GM23338 (cell line): ENCODE data around the gene ZNF700. TPM values are rescaled to one million over a fixed set of nuclear protein-coding genes. Genes with fewer than 3 reads are reported as not detected.
"Not testable (repeated sequence)": the region's sequence is repeated elsewhere in the genome, so short reads cannot be mapped to it uniquely, and the experiment has no call there.

Experiments used
- ATAC-seq: fragments of 200-7000 bp; cut with Tn5 transposase; 3 replicates; pipeline ENCODE4 v1.9.1; 2020
- DNase-seq: peaks from one replicate; pipeline ENCODE4 v3.0.0-alpha.2; 2015; ENCODE audit warnings: low spot score
- H2AFZ ChIP-seq: fragments of 200-600 bp; sonication (generic); 2 replicates; pipeline ENCODE4 v1.8.0; 2016; ENCODE audit warnings: antibody characterized with exemption, mild to moderate bottlenecking, moderate library complexity
- H3F3A ChIP-seq: fragments of 200-600 bp; sonication (generic); replicated peaks from 2 replicates; pipeline ENCODE4 v1.8.0; 2017; ENCODE audit warnings: antibody characterized with exemption, mixed run types, low read depth
- H3K27ac ChIP-seq: fragments of 200-600 bp; sonication (generic); 2 replicates; pipeline ENCODE4 v1.6.1; 2016; ENCODE audit warnings: low read depth
- H3K27me3 ChIP-seq: fragments of 200-600 bp; sonication (generic); 2 replicates; pipeline ENCODE4 v1.8.0; 2016; ENCODE audit warnings: mild to moderate bottlenecking, mixed run types, moderate library complexity; ENCODE audit not compliant: insufficient read depth
- H3K36me3 ChIP-seq: fragments of 200-600 bp; sonication (generic); 2 replicates; pipeline ENCODE4 v1.8.0; 2016; ENCODE audit warnings: mild to moderate bottlenecking; ENCODE audit not compliant: insufficient read depth
- H3K4me1 ChIP-seq: fragments of 200-600 bp; sonication (generic); 2 replicates; pipeline ENCODE4 v1.8.0; 2016; ENCODE audit warnings: mild to moderate bottlenecking, moderate library complexity; ENCODE audit not compliant: insufficient read depth
- H3K4me2 ChIP-seq: fragments of 200-600 bp; sonication (generic); 2 replicates; pipeline ENCODE4 v1.7.1; 2017; ENCODE audit warnings: mixed run types
- H3K4me3 ChIP-seq: fragments of 200-600 bp; sonication (generic); 2 replicates; pipeline ENCODE4 v1.6.1; 2016; ENCODE audit warnings: mixed run types
- H3K79me2 ChIP-seq: fragments of 200-600 bp; sonication (generic); replicated peaks from 2 replicates; pipeline ENCODE4 v1.8.0; 2017; ENCODE audit warnings: mild to moderate bottlenecking; ENCODE audit not compliant: insufficient read depth
- H3K9me2 ChIP-seq: fragments of 200-600 bp; sonication (generic); 2 replicates; pipeline ENCODE4 v1.8.0; 2017; ENCODE audit not compliant: insufficient read depth
- H4K20me1 ChIP-seq: fragments of 200-600 bp; sonication (generic); replicated peaks from 2 replicates; pipeline ENCODE4 v1.8.0; 2017; ENCODE audit warnings: mild to moderate bottlenecking; ENCODE audit not compliant: insufficient read depth
- H3K27ac Mint-ChIP-seq: 2 replicates; pipeline ENCODE4 v1.8.0; 2020; ENCODE audit warnings: inconsistent platforms, mild to moderate bottlenecking, moderate library complexity, mixed read lengths
- H3K27me3 Mint-ChIP-seq: 3 replicates; pipeline ENCODE4 v1.8.0; 2022; ENCODE audit warnings: low read depth, mild to moderate bottlenecking, moderate library complexity, mixed read lengths, inconsistent platforms; ENCODE audit not compliant: insufficient read depth, poor library complexity
- H3K36me3 Mint-ChIP-seq: 3 replicates; pipeline ENCODE4 v1.8.0; 2021; ENCODE audit warnings: low read depth, mild to moderate bottlenecking, inconsistent platforms, moderate library complexity, mixed read lengths
- H3K4me1 Mint-ChIP-seq: 3 replicates; pipeline ENCODE4 v1.8.0; 2020; ENCODE audit warnings: mild to moderate bottlenecking, inconsistent platforms, mixed read lengths
- H3K4me3 Mint-ChIP-seq: 3 replicates; pipeline ENCODE4 v1.8.0; 2021; ENCODE audit warnings: moderate library complexity, mild to moderate bottlenecking, inconsistent platforms, mixed read lengths
- H3K9me3 Mint-ChIP-seq: 3 replicates; pipeline ENCODE4 v1.8.0; 2020; ENCODE audit warnings: moderate library complexity, mild to moderate bottlenecking, inconsistent platforms, mixed read lengths
- CTCF ChIP-seq, 2 experiments: fragments of 200-600 bp in 1 of 2; sonication (generic) in 1 of 2; conservative IDR thresholded peaks; 2 replicates each; pipeline versions ENCODE4 v1.5.1 to v1.6.1; 2016 to 2017; ENCODE audit warnings: antibody characterized with exemption in 2 of 2, low read depth in 2 of 2, mild to moderate bottlenecking in 2 of 2, moderate library complexity in 1 of 2
- ETS1 ChIP-seq: IDR thresholded peaks from 2 replicates; pipeline ENCODE4 v1.6.1; 2016; ENCODE audit warnings: antibody characterized with exemption
- EZH2 ChIP-seq: fragments of 200-600 bp; sonication (generic); IDR thresholded peaks from one replicate; pipeline ENCODE4 v1.8.0; 2017; ENCODE audit warnings: antibody characterized with exemption, mild to moderate bottlenecking, low read depth; ENCODE audit not compliant: unreplicated experiment
- EZH2phosphoT487 ChIP-seq: fragments of 200-600 bp; sonication (generic); IDR thresholded peaks from one replicate; pipeline ENCODE4 v1.8.1; 2018; ENCODE audit warnings: antibody characterized with exemption; ENCODE audit not compliant: unreplicated experiment
- NANOG ChIP-seq: IDR thresholded peaks from 2 replicates; pipeline ENCODE4 v1.6.1; 2016; ENCODE audit warnings: antibody characterized with exemption, borderline replicate concordance
- POLR2AphosphoS5 ChIP-seq: IDR thresholded peaks from 2 replicates; pipeline ENCODE4 v1.6.1; 2016; ENCODE audit warnings: antibody characterized with exemption, low read depth
- ZNF114 ChIP-seq: fragments of 250-450 bp; sonication (Bioruptor Pico); IDR thresholded peaks from 2 replicates; pipeline ENCODE4 v1.5.0; 2020; ENCODE audit warnings: mild to moderate bottlenecking, moderate library complexity
- ZNF331 ChIP-seq: fragments of 250-450 bp; sonication (Bioruptor Pico); IDR thresholded peaks from 2 replicates; pipeline ENCODE4 v1.5.0; 2020; ENCODE audit warnings: low read depth, mild to moderate bottlenecking, moderate library complexity
- polyA plus RNA-seq: library from polyadenylated mRNA; unstranded; fragments of >200 nt; fragmentation: Nextera tagmentation; extraction: Ambion mirVana; gene quantifications from 2 replicates; pipeline ENCODE4 v1.2.1, GENCODE V29; 2016
- total RNA-seq: library from RNA; depleted of rRNA; stranded (reverse); fragments of >200 nt; shearing (Covaris generic); gene quantifications from 2 replicates; pipeline ENCODE4 v1.2.3, GENCODE V29; 2014

Gene ZNF700
- total and polyA plus RNA-seq, 2 experiments from 2014 or later = 6.0 to 13.6 TPM

- Histone ChIP-seq H3K27me3 (no peaks in the 10 kb centered on the region), H3K36me3 (peaks cover 6% of the 10 kb centered on the region; the same call in 1 of the 2 replicates), H3K79me2 (peaks cover 57% of the 10 kb centered on the region), H3F3A (no peaks in the 10 kb centered on the region), H3K27ac (no peak overlapping the region), H3K9me2 (no peaks in the 10 kb centered on the region), H3K4me1 (peaks cover 8% of the 10 kb centered on the region), H4K20me1 (peaks cover 41% of the 10 kb centered on the region), H3K4me2 (peak overlapping the region; percentile 31; the same call in 1 of the 2 replicates), H3K4me3 (peak overlapping the region; percentile 96), H2AFZ (no peak overlapping the region)
- no peaks in the 10 kb centered on the region for H3K4me1 Mint-ChIP-seq
- peaks cover 3% of the 10 kb centered on the region for H3K27me3 Mint-ChIP-seq
- DNase-seq = no peak
- H3K27ac Mint-ChIP-seq = no peak overlapping the region
- peaks cover 32% of the 10 kb centered on the region for H3K36me3 Mint-ChIP-seq
- ATAC-seq = no peak
- no peak overlapping the region for H3K4me3 Mint-ChIP-seq
- TF ChIP-seq ZNF331 (CRISPR knock-in tag) = no peak
- TF ChIP-seq EZH2 = no peak
- TF ChIP-seq CTCF (conservative IDR thresholded peaks at IDR 0.05; ENCODE audit: low read depth in 2 of 2) = no peak
- TF ChIP-seq ETS1 = no peak
- TF ChIP-seq POLR2AphosphoS5 = no peak
- peaks cover 91% of the 10 kb centered on the region for H3K9me3 Mint-ChIP-seq
Measured at GRCh38 chr19:11989112-11989456, 64.2 kb downstream of the ZNF700 start.

GRCh38 chr19:11991921-11992320 lies 67.0 kb downstream of the ZNF700 start:
- H3F3A ChIP-seq, H3K4me3 Mint-ChIP-seq, ATAC-seq, DNase-seq, H2AFZ ChIP-seq, H3K27me3 Mint-ChIP-seq, H3K4me2 ChIP-seq, H3K4me1 ChIP-seq, H3K27me3 ChIP-seq, H3K36me3 ChIP-seq, H3K27ac ChIP-seq, H3K9me2 ChIP-seq, H3K27ac Mint-ChIP-seq, H3K4me1 Mint-ChIP-seq, H3K4me3 ChIP-seq: not testable (repeated sequence)
- peaks cover 84% of the 10 kb centered on the region for H3K79me2 ChIP-seq
- Mint-ChIP-seq H3K36me3 (peaks cover 35% of the 10 kb centered on the region), H3K9me3 (peaks cover 91% of the 10 kb centered on the region)
- peaks cover 57% of the 10 kb centered on the region for H4K20me1 ChIP-seq

- peaks cover 99% of the 10 kb centered on the region for H3K79me2 ChIP-seq
Measured at GRCh38 chr19:11995174-11995573, 70.3 kb downstream of the ZNF700 start.

More at GRCh38 chr19:11995174-11995573, 70.3 kb downstream of the ZNF700 start:
- DNase-seq (no peak), ATAC-seq (no peak)
- Histone ChIP-seq H3K9me2 (no peaks in the 10 kb centered on the region), H3F3A (no peaks in the 10 kb centered on the region), H3K4me2 (no peak overlapping the region), H3K27ac (no peak overlapping the region), H2AFZ (no peak overlapping the region), H3K4me3 (no peak overlapping the region), H4K20me1 (peaks cover 53% of the 10 kb centered on the region), H3K27me3 (no peaks in the 10 kb centered on the region), H3K36me3 (no peaks in the 10 kb centered on the region), H3K4me1 (peaks cover 6% of the 10 kb centered on the region)
- TF ChIP-seq ZNF114 (CRISPR knock-in tag) (no peak), EZH2phosphoT487 (no peak), ETS1 (no peak), NANOG (no peak), CTCF (conservative IDR thresholded peaks at IDR 0.05; ENCODE audit: low read depth in 2 of 2) (no peak)
- H3K36me3 Mint-ChIP-seq = peaks cover 43% of the 10 kb centered on the region
- no peaks in the 10 kb centered on the region for H3K4me1 Mint-ChIP-seq
- peaks cover 95% of the 10 kb centered on the region for H3K9me3 Mint-ChIP-seq
- no peak overlapping the region for H3K27ac Mint-ChIP-seq
- H3K27me3 Mint-ChIP-seq = peaks cover 7% of the 10 kb centered on the region
- H3K4me3 Mint-ChIP-seq = no peak overlapping the region
